ENCODE measurements around the gene JPT2.

- TF ChIP-seq, protein P1, sequence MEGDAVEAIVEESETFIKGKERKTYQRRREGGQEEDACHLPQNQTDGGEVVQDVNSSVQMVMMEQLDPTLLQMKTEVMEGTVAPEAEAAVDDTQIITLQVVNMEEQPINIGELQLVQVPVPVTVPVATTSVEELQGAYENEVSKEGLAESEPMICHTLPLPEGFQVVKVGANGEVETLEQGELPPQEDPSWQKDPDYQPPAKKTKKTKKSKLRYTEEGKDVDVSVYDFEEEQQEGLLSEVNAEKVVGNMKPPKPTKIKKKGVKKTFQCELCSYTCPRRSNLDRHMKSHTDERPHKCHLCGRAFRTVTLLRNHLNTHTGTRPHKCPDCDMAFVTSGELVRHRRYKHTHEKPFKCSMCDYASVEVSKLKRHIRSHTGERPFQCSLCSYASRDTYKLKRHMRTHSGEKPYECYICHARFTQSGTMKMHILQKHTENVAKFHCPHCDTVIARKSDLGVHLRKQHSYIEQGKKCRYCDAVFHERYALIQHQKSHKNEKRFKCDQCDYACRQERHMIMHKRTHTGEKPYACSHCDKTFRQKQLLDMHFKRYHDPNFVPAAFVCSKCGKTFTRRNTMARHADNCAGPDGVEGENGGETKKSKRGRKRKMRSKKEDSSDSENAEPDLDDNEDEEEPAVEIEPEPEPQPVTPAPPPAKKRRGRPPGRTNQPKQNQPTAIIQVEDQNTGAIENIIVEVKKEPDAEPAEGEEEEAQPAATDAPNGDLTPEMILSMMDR (IDR thresholded peaks at IDR 0.05; ENCODE audit: insufficient read depth, low read length, poor library complexity, severe bottlenecking): no peak
- TF ChIP-seq EZH2phosphoT487 (conservative IDR thresholded peaks at IDR 0.05; ENCODE audit: low read length): no peak
Observed at GRCh38 chr16:1743376-1744337, 65.6 kb downstream of the JPT2 start.

Measured in SU-DHL-6 (cell line).